Esophagus mucosa (tissue), 1 donor: ENCODE data around the gene TLR9. TPM values are rescaled to one million over a fixed set of nuclear protein-coding genes. Genes with fewer than 3 reads are reported as not detected.
A peak's percentile ranks its signal among the peaks of the same experiment; 100 is the strongest.

Experiments
- ATAC-seq: fragments of 200-7000 bp; cut with Tn5 transposase; one replicate; pipeline ENCODE4 v1.9.1; 2020
- total RNA-seq: library from RNA; stranded (reverse); gene quantifications from one replicate; pipeline ENCODE4 v1.2.4, GENCODE V29; 2023
- donor health status: DM: yes; HTN: yes; CAD: no.

TLR9 gene
- total RNA-seq, 1 donor from 2014 or later = 0.04 TPM

GRCh38 chr3:52232279-52233107 is 7.0 kb upstream of the TLR9 start:
- no peak for ATAC-seq

- ATAC-seq = peak; percentile 69
Measured at GRCh38 chr3:52231502-52232278, 6.2 kb upstream of the TLR9 start.

- ATAC-seq = no peak
Measured at GRCh38 chr3:52230889-52231499, 5.5 kb upstream of the TLR9 start.

GRCh38 chr3:52230461-52230860 is 5.0 kb upstream of the TLR9 start:
- ATAC-seq = no peak

GRCh38 chr3:52229656-52230055 is 4.2 kb upstream of the TLR9 start:
- no peak for ATAC-seq

- no peak for ATAC-seq
Measured at GRCh38 chr3:52228751-52229291, 3.4 kb upstream of the TLR9 start.

- no peak for ATAC-seq
Measured at GRCh38 chr3:52228266-52228665, 2.8 kb upstream of the TLR9 start.

GRCh38 chr3:52227766-52228165 is 2.3 kb upstream of the TLR9 start:
- ATAC-seq = no peak

GRCh38 chr3:52227117-52227516 is 1.7 kb upstream of the TLR9 start:
- ATAC-seq = no peak

GRCh38 chr3:52226229-52226817 is 878 bp upstream of the TLR9 start:
- ATAC-seq = no peak

GRCh38 chr3:52223449-52224408 is 1.7 kb downstream of the TLR9 start:
- ATAC-seq = no peak

GRCh38 chr3:52222319-52223221 is 2.9 kb downstream of the TLR9 start:
- no peak for ATAC-seq

GRCh38 chr3:52221563-52222318 is 3.7 kb downstream of the TLR9 start:
- ATAC-seq = no peak

GRCh38 chr3:52221141-52221562 is 4.3 kb downstream of the TLR9 start:
- ATAC-seq = no peak

- peak; percentile 49 for ATAC-seq
Measured at GRCh38 chr3:52220380-52221026, 4.9 kb downstream of the TLR9 start.

GRCh38 chr3:52218937-52219650 is 6.4 kb downstream of the TLR9 start:
- peak; percentile 2 for ATAC-seq

GRCh38 chr3:52218454-52218853 is 7.0 kb downstream of the TLR9 start:
- ATAC-seq = no peak

- ATAC-seq = no peak
Measured at GRCh38 chr3:52218026-52218425, 7.4 kb downstream of the TLR9 start.
